KG1 (cell line): ENCODE results near the gene TAF11L12.
"Not testable (repeated sequence)": the region's sequence is repeated elsewhere in the genome, so short reads cannot be mapped to it uniquely, and the experiment has no call there.

Source experiments
- DNase-seq: peaks from one replicate; lab custom pipeline; 2025; lab: John Stamatoyannopoulos, UW

The TAF11L12 gene

DNA sequence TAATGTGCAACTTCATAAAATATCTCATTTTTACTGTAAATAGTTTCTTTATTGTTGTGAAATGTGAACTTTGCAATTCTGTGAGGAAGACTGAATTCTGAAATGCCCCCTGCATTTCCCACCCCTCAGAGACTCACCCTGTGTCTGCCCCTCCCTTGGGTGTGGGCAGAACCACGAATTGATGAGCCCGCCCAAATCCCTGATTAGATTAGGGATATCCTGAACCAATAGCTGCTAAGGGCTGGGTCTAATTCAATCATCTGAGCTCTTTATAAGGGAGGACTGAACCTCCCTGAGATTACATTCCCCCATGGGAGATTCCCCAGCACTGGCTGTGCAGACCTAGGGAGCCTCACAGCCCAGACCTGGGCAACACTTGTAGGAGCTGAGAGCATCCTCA is at the start of gene TAF11L12:
Gene TAF11L12, plus strand, starts transcription at position 301 of the 400 bp plus-strand sequence.
- DNase-seq, result not testable (repeated sequence)

DNA sequence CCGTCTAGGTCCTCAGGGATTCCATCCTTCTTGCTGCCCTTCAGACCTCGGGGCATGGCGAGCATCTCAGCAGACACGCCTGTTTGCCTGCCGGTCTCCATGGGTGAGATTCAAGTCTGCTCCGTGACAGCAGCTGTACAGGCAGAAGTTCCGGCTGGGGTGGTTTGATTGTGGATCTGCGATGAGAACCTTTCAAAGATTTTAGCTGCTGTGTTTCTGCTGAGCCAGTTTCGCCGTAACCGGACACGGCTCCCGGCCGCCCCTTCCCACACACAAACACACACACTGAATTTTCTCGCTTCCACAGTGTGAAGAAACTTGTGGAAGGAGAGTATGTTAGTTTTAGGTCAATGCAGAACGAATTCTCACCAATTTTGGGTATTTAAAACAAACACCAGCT is 24.5 kb upstream of the TAF11L12 start, which contains the start of gene TAF11L7:
Gene TAF11L7, minus strand, starts transcription at position 101 of the 400 bp plus-strand sequence.
- not testable (repeated sequence) for DNase-seq

DNA sequence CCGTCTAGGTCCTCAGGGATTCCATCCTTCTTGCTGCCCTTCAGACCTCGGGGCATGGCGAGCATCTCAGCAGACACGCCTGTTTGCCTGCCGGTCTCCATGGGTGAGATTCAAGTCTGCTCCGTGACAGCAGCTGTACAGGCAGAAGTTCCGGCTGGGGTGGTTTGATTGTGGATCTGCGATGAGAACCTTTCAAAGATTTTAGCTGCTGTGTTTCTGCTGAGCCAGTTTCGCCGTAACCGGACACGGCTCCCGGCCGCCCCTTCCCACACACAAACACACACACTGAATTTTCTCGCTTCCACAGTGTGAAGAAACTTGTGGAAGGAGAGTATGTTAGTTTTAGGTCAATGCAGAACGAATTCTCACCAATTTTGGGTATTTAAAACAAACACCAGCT is 19.3 kb upstream of the TAF11L12 start, which contains the start of gene TAF11L8:
Gene TAF11L8, minus strand, starts transcription at position 101 of the 400 bp plus-strand sequence.
- not testable (repeated sequence) for DNase-seq

DNA sequence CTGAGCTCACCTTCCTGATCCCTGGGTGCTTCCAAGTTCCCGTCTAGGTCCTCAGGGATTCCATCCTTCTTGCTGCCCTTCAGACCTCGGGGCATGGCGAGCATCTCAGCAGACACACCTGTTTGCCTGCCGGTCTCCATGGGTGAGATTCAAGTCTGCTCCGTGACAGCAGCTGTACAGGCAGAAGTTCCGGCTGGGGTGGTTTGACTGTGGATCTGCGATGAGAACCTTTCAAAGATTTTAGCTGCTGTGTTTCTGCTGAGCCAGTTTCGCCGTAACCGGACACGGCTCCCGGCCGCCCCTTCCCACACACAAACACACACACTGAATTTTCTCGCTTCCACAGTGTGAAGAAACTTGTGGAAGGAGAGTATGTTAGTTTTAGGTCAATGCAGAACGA is 15.9 kb upstream of the TAF11L12 start, which contains the start of gene TAF11L9:
Gene TAF11L9, minus strand, starts transcription at position 140 of the 400 bp plus-strand sequence.
- DNase-seq, result not testable (repeated sequence)

DNA sequence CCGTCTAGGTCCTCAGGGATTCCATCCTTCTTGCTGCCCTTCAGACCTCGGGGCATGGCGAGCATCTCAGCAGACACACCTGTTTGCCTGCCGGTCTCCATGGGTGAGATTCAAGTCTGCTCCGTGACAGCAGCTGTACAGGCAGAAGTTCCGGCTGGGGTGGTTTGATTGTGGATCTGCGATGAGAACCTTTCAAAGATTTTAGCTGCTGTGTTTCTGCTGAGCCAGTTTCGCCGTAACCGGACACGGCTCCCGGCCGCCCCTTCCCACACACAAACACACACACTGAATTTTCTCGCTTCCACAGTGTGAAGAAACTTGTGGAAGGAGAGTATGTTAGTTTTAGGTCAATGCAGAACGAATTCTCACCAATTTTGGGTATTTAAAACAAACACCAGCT is 12.5 kb upstream of the TAF11L12 start, which contains the start of gene TAF11L10:
Gene TAF11L10, minus strand, starts transcription at position 101 of the 400 bp plus-strand sequence.
- not testable (repeated sequence) for DNase-seq

DNA sequence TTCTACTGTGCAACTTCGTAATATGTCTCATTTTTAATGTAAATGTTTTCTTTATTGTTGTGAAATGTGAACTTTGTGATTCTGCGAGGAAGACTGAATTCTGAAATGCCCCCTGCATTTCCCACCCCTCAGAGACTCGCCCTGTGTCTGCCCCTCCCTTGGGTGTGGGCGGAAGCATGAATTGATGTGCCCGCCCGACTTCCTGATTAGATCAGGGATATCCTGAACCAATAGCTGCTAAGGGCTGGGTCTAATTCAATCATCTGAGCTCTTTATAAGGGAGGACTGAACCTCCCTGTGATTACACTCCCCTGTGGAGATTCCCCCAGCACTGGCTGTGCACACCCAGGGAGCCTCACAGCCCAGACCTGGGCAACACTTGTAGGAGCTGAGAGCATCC is 6.3 kb upstream of the TAF11L12 start, which contains the start of gene TAF11L11:
Gene TAF11L11, plus strand, starts transcription at position 304 of the 400 bp plus-strand sequence.
- not testable (repeated sequence) for DNase-seq

DNA sequence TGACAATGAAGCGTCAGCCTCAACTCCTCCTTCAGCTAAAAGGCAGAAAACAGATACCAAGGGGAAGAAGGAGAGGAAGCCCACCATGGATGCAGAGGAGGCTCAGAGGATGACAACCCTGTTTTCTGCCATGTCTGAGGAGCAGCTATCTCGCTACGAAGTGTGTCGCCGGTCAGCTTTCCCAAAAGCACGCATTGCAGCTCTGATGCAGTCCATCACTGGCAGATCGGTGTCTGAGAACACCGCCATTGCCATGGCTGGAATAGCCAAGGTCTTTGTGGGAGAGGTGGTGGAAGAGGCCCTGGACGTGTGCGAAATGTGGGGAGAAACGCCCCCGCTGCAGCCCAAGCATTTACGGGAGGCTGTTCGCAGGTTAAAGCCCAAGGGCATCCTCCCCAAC is 5.2 kb upstream of the TAF11L12 start:
- DNase-seq, result no peak

DNA sequence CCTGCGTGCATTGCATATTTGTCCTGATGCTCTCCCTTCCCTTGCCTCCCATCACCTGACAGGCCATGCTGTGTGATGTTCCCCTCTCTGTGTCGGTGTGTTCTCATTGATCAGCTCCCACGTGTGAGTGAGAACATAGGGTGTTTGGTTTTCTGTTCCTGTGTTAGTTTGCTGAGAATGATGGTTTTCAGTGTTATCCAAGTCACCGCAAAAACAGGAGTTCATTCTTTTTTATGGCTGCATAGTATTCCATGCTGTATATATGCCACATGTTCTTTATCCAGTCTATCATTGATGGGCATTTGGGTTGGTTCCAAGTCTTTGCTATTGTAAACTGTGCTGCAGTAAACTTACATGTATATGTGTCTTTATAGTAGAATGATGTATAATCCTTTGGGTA is 2.7 kb upstream of the TAF11L12 start:
- DNase-seq, result not testable (repeated sequence)

DNA sequence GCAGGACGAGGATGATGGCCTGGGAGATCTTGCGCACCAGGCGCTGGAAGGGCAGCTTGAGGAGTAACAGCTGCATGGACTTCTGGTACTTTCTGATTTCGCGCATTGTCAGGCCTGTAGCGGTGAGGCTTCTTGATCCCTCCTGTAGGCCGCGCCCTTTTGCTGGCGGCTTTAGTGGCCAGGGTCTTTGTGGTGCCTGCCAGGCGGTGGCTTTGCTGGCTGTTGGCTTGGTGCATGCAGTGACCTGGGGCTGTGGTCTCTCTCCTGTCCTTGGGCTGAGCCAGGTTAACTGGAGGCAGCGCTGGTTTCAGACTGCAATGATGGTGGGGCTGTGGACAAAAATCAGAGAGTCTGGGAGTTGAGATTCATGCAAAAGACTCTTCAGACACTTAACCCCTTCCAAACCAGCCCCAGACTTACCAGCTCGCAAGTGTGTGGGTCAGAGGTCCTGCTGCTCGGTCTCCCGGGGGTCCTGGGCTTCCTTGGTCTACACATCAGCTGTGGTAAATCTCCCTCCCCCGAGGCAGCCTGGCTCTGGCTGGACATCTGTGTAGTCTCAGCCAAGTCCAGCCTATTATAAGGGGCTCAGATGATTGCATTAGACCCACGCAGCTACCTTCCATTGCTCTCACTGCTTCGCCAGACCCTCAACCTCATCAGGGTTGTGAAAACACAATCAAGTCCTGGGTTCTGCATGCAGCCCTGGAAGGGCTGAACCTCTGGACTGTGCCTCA is 4.8 kb downstream of the TAF11L12 start:
- DNase-seq, result no peak

DNA sequence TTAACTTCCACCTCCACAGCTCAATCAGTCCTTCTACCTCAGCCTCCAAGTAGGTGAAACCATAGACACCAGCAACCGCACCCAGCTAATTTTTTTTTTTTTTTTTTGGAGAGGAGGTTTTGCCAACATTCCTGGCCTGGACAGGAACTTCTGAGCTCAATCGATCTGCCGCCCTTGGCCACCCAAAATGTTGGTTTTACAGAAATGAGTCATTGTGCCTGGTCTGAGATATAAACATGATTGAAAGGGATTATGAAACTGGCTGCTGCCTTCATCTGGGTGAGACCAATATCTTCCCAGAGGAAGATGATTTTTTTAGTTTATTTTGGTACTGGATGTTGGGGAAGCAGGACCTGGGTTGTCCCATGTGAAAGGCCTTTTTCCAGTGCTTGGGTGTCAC is 9.2 kb downstream of the TAF11L12 start:
- no peak for DNase-seq

DNA sequence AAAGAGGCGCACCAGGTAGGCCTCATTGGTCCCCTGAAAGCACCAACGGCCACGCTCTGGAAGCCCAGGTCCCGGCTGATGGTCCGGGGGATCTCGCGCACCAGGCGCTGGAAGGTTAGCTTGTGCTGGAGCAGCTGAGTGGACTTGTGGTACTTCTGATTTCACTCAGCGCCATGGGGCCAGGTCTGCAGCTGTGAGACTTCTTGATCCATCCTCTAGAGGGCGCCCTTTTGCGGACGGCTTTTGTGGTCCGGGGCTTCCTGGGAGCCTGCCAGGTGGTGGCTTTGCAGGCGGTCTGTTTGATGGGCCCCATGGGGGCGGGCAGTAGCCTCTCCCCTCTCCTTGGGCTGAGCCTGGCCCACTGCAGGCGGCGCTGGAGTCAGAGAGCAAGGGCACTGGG is 10.4 kb downstream of the TAF11L12 start:
- DNase-seq, result no peak

DNA sequence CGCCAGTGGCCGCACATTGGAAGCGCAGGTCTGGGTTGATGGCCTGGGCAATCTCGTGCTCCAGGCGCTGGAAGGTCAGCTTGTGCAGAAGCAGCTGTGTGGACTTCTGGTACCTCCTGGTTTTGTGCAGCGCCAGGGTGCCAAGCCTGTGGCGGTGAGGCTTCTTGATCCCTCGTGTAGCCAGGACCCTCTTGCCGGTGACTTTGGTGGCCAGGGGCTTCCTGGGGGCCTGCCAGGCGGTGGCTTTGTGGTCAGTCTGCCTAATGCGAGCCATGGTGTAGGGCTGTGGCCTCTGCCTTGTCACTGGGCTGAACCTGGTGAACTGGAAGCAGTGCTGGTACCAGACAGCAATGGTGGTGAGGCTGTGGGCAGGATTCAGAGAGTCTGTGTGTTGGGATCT is 15.5 kb downstream of the TAF11L12 start:
- DNase-seq, result no peak

DNA sequence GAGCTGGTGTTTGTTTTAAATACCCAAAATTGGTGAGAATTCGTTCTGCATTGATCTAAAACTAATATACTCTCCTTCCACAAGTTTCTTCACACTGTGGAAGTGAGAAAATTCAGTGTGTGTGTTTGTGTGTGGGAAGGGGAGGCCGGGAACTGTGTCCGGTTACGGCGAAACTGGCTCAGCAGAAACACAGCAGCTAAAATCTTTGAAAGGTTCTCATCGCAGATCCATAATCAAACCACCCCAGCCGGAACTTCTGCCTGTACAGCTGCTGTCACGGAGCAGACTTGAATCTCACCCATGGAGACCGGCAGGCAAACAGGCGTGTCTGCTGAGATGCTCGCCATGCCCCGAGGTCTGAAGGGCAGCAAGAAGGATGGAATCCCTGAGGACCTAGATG is 21.6 kb downstream of the TAF11L12 start, which contains the start of gene TAF11L13:
Gene TAF11L13, plus strand, starts transcription at position 301 of the 400 bp plus-strand sequence.
- DNase-seq, result not testable (repeated sequence)

DNA sequence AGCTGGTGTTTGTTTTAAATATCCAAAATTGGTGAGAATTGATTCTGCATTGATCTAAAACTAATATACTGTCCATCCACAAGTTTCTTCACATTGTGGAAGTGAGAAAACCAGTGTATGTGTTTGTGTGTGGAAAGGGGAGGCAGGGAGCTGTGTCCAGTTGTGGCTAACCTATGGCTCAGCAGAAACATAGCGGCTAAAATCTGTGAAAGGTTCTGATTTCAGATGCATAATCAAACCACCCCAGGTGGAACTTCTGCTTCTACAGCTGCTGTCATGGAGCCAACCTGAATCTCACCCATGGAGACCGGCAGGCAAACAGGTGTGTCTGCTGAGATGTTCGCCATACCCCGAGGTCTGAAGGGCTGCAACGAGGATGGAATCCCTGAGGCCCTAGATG is 24.0 kb downstream of the TAF11L12 start, which contains the start of gene TAF11L14:
Gene TAF11L14, plus strand, starts transcription at position 301 of the 400 bp plus-strand sequence.
- DNase-seq, result no peak

DNA sequence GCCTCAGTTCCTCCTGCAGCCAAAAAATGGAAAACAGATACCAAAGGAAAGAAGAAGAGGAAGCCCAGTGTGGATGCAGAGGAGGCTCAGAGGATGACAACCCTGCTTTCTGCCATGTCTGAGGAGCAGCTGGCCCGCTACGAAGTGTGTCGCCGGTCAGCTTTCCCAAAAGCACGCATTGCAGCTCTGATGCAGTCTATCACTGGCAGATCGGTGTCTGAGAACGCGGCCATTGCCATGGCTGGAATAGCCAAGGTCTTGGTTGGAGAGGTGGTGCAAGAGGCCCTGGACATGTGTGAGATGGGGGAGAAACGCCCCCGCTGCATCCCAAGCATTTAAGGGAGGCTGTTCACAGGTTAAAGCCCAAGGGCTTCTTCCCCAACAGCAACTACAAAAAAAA is 39.0 kb downstream of the TAF11L12 start:
- DNase-seq, result not testable (repeated sequence)

DNA sequence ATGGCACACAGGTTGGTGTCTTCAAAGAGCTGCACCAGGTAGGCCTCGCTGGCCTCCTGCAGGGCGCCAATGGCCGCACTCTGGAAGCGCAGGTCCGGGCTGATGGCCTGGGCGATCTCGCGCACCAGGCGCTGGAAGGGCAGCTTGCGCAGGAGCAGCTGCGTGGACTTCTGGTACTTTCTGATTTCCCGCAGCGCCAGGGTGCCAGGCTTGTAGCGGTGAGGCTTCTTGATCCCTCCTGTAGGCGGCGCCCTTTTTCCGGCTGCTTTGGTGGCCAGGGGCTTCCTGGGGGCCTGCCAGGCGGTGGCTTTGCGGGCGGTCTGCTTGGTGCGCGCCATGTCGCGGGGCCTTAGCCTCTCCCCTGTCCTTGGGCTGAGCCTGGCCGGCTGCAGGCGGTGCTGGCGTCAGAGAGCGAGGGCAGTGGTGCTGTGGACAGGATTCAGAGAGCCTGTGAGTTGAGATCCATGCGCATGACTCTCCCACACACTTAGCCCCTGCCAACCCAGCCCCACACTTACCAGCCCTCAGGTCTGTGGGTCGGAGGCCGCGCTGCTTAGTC is 45.1 kb downstream of the TAF11L12 start:
- DNase-seq, result not testable (repeated sequence)

DNA sequence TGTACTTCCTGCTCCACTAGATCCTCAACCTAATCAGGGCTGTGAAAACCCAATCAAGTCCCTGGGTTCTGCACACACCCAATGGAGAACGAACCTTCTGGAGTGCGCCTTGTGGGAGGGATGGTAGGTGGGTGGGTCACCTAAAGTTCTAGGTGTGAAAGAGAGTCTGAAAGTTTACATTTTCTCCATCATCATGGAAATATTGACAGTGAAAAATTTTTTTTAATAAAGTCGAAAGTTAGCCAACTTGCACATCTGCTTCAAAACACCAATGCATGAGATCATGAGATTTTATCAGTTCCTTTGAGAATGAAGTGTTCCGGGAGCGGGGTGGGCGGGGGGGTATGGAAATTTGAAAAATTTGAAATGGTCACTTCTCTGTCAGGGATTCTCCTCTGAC is 45.7 kb downstream of the TAF11L12 start:
- no peak for DNase-seq
